Esophagus muscularis mucosa (tissue), 4 donors: ENCODE measurements around the gene FAM227B. TPM values are rescaled to one million over a fixed set of nuclear protein-coding genes. Genes with fewer than 3 reads are reported as not detected.
"Not testable (repeated sequence)": the region's sequence is repeated elsewhere in the genome, so short reads cannot be mapped to it uniquely, and the experiment has no call there.

Source experiments
- DNase-seq: peaks from one replicate; pipeline ENCODE4 v3.0.0-alpha.2; 2017; ENCODE audit errors: extremely low spot score
- H3K27ac ChIP-seq, 4 donors: fragments of 200-600 bp; sonication (generic); replicated peaks in 1 of 4; 1 replicate in 3 of 4; 2 replicates in 1 of 4; pipeline ENCODE4 v1.5.1; 2016 to 2019; ENCODE audit warnings: mild to moderate bottlenecking in 1 of 4
- H3K27me3 ChIP-seq, 4 donors: fragments of 200-600 bp; sonication (generic); one replicate each; pipeline versions ENCODE4 v1.5.1 to v1.6.0; 2016 to 2019
- H3K36me3 ChIP-seq, 4 donors: fragments of 200-600 bp; sonication (generic); one replicate each; pipeline ENCODE4 v1.5.1; 2016 to 2019
- H3K4me1 ChIP-seq, 4 donors: fragments of 200-600 bp; sonication (generic); one replicate each; pipeline ENCODE4 v1.5.1; 2016 to 2019
- H3K4me3 ChIP-seq, 4 donors: fragments of 200-600 bp; sonication (generic); 1 replicate in 2 of 4; 2 replicates in 2 of 4; pipeline ENCODE4 v1.5.1; 2016 to 2019; ENCODE audit warnings: mild to moderate bottlenecking in 4 of 4, moderate library complexity in 1 of 4
- H3K9me3 ChIP-seq, 4 donors: fragments of 200-600 bp; sonication (generic); 1 replicate in 3 of 4; 2 replicates in 1 of 4; pipeline ENCODE4 v1.5.1; 2016 to 2019
- CTCF ChIP-seq, 3 experiments: fragments of 200-600 bp in 2 of 3; fragments of 450-650 bp in 1 of 3; sonication (generic) in 2 of 3; IDR thresholded peaks; one replicate each; pipeline ENCODE4 v1.5.1; 2017 to 2019; ENCODE audit warnings: antibody characterized with exemption in 3 of 3, mild to moderate bottlenecking in 2 of 3, moderate library complexity in 1 of 3
- EP300 ChIP-seq: sonication (generic); formaldehyde crosslinking; IDR thresholded peaks from one replicate; pipeline ENCODE4 v1.6.1; 2017; ENCODE audit warnings: antibody characterized with exemption
- POLR2A ChIP-seq: fragments of 450-650 bp; IDR thresholded peaks from one replicate; pipeline ENCODE4 v1.6.1; 2017; ENCODE audit warnings: antibody characterized with exemption, moderate library complexity, mild to moderate bottlenecking, low read depth
- POLR2AphosphoS5 ChIP-seq, 2 donors: sonication (generic); formaldehyde crosslinking; IDR thresholded peaks; one replicate each; pipeline ENCODE4 v1.6.1; 2017; ENCODE audit warnings: antibody characterized with exemption in 2 of 2
- WGBS: methylation state at CpG from one replicate; pipeline ENCODE4 v1.1.5; 2018; 5-methylcytosine and 5-hydroxymethylcytosine counted together
- intact Hi-C: fragments of 100-400 bp; cut with DNase I; formaldehyde crosslinking; loops from one replicate; pipeline ENCODE4 v1.15.1; 2023
- total RNA-seq, 4 donors: library from RNA; depleted of rRNA; stranded (reverse); fragments of >200 nt; gene quantifications; one replicate each; pipeline versions ENCODE4 v1.1.0 to v1.2.1, GENCODE V29; 2016

Gene FAM227B
- total RNA-seq, 4 donors from 2014 or later, result 5.8 to 13.7 (median 10.3) TPM

- no peak overlapping the region for H3K27ac ChIP-seq
- H3K27me3 ChIP-seq, result no peaks in the 10 kb centered on the region
- intact Hi-C loops, result no loop called here
- no peaks in the 10 kb centered on the region for H3K36me3 ChIP-seq
- peaks cover 0 to 18% (median 15%) of the 10 kb centered on the region in 4 donors for H3K4me1 ChIP-seq
- no peaks in the 10 kb centered on the region for H3K9me3 ChIP-seq
- 97% methylated on average over 1 of the region's 1 CpG for WGBS
- no peak for TF ChIP-seq POLR2A
- TF ChIP-seq POLR2AphosphoS5 (IDR thresholded peaks at IDR 0.05), result no peak
- TF ChIP-seq CTCF (IDR thresholded peaks at IDR 0.05), result no peak
- no peak for TF ChIP-seq EP300
- DNase-seq, result no peak
- no peak overlapping the region for H3K4me3 ChIP-seq
Measured at GRCh38 chr15:49490966-49491365, 129.7 kb downstream of the FAM227B start.

- Histone ChIP-seq H3K4me1 (peaks cover 0 to 15% (median 0%) of the 10 kb centered on the region in 4 donors), H3K27ac (peak overlapping the region in 1 of 4 donors; percentile 1)
- 14% methylated on average over 1 of the region's 1 CpG for WGBS
- H3K9me3 ChIP-seq, H3K27me3 ChIP-seq, DNase-seq, H3K4me3 ChIP-seq, intact Hi-C loops, H3K36me3 ChIP-seq: not testable (repeated sequence)
Measured at GRCh38 chr15:49485401-49485800, 135.2 kb downstream of the FAM227B start.

- H3K36me3 ChIP-seq, intact Hi-C loops, H3K4me1 ChIP-seq, H3K27ac ChIP-seq, DNase-seq, H3K4me3 ChIP-seq, H3K27me3 ChIP-seq, H3K9me3 ChIP-seq: not testable (repeated sequence)
Measured at GRCh38 chr15:49478982-49479381, 141.6 kb downstream of the FAM227B start.

- H3K4me3 ChIP-seq, H3K36me3 ChIP-seq, H3K9me3 ChIP-seq, H3K4me1 ChIP-seq, DNase-seq, H3K27me3 ChIP-seq, H3K27ac ChIP-seq, intact Hi-C loops: not testable (repeated sequence)
- WGBS, result 82% methylated on average over 4 of the region's 4 CpGs
Measured at GRCh38 chr15:49478021-49478420, 142.6 kb downstream of the FAM227B start.

GRCh38 chr15:49473031-49473430 lies 147.6 kb downstream of the FAM227B start:
- Histone ChIP-seq H3K27me3 (no peaks in the 10 kb centered on the region), H3K4me1 (peaks cover 0 to 41% (median 22%) of the 10 kb centered on the region in 4 donors), H3K36me3 (no peaks in the 10 kb centered on the region), H3K4me3 (no peak overlapping the region), H3K27ac (no peak overlapping the region), H3K9me3 (no peaks in the 10 kb centered on the region)
- intact Hi-C loops, result no loop called here
- WGBS, result 68% methylated on average over 1 of the region's 1 CpG
- TF ChIP-seq CTCF (IDR thresholded peaks at IDR 0.05) (no peak), POLR2AphosphoS5 (IDR thresholded peaks at IDR 0.05) (no peak), POLR2A (no peak), EP300 (no peak)
- no peak for DNase-seq

- H3K9me3 ChIP-seq, result no peaks in the 10 kb centered on the region
- DNase-seq, result no peak
- H3K27me3 ChIP-seq, result no peaks in the 10 kb centered on the region
- no peaks in the 10 kb centered on the region for H3K36me3 ChIP-seq
- H3K4me1 ChIP-seq, result peaks cover 2 to 47% (median 26%) of the 10 kb centered on the region in 4 donors
- H3K4me3 ChIP-seq, result no peak overlapping the region
- WGBS, result 84% methylated on average over 2 of the region's 2 CpGs
- TF ChIP-seq POLR2AphosphoS5 (IDR thresholded peaks at IDR 0.05) (no peak), EP300 (no peak), POLR2A (no peak), CTCF (IDR thresholded peaks at IDR 0.05) (no peak)
- intact Hi-C loops, result no loop called here
- peak overlapping the region in 3 of 4 donors; percentile 1 to 17 (median 4) for H3K27ac ChIP-seq
Measured at GRCh38 chr15:49472338-49472737, 148.3 kb downstream of the FAM227B start.
